ENCODE measurements around the gene LYPD6B.

Gene LYPD6B

GRCh38 chr2:149021271-149021719, 17.2 kb upstream of the LYPD6B start:
- no peaks in the 10 kb centered on the region for H3K9me3 Mint-ChIP-seq
- no peaks in the 10 kb centered on the region for H3K27me3 Mint-ChIP-seq
- H3K36me3 Mint-ChIP-seq (ENCODE audit: low read depth): no peaks in the 10 kb centered on the region
- H3K27ac Mint-ChIP-seq: no peak overlapping the region
- no peaks in the 10 kb centered on the region for H3K4me1 Mint-ChIP-seq (ENCODE audit: low read depth)
- H3K4me3 Mint-ChIP-seq: no peak overlapping the region

- H3K36me3 Mint-ChIP-seq (ENCODE audit: low read depth): no peaks in the 10 kb centered on the region
- H3K4me3 Mint-ChIP-seq: no peak overlapping the region
- no peaks in the 10 kb centered on the region for H3K4me1 Mint-ChIP-seq (ENCODE audit: low read depth)
- H3K9me3 Mint-ChIP-seq: no peaks in the 10 kb centered on the region
- no peaks in the 10 kb centered on the region for H3K27me3 Mint-ChIP-seq
- H3K27ac Mint-ChIP-seq: no peak overlapping the region
Observed at GRCh38 chr2:149021761-149022160, 16.7 kb upstream of the LYPD6B start.

- H3K27ac Mint-ChIP-seq: no peak overlapping the region
Observed at GRCh38 chr2:149023091-149023490, 15.4 kb upstream of the LYPD6B start.

GRCh38 chr2:149027590-149028250, 10.8 kb upstream of the LYPD6B start:
- Mint-ChIP-seq H3K4me3 (no peak overlapping the region), H3K27me3 (peaks cover 12% of the 10 kb centered on the region), H3K27ac (no peak overlapping the region), H3K4me1 (ENCODE audit: low read depth) (no peaks in the 10 kb centered on the region), H3K9me3 (no peaks in the 10 kb centered on the region), H3K36me3 (ENCODE audit: low read depth) (no peaks in the 10 kb centered on the region)

More at GRCh38 chr2:149023091-149023490, 15.4 kb upstream of the LYPD6B start:
- Mint-ChIP-seq H3K27me3 (no peaks in the 10 kb centered on the region), H3K4me1 (ENCODE audit: low read depth) (no peaks in the 10 kb centered on the region), H3K36me3 (ENCODE audit: low read depth) (no peaks in the 10 kb centered on the region), H3K4me3 (no peak overlapping the region), H3K9me3 (no peaks in the 10 kb centered on the region)

- no peaks in the 10 kb centered on the region for H3K4me1 Mint-ChIP-seq (ENCODE audit: low read depth)
- H3K27me3 Mint-ChIP-seq: peaks cover 15% of the 10 kb centered on the region
- no peaks in the 10 kb centered on the region for H3K9me3 Mint-ChIP-seq
- H3K36me3 Mint-ChIP-seq (ENCODE audit: low read depth): no peaks in the 10 kb centered on the region
- H3K27ac Mint-ChIP-seq: no peak overlapping the region
- no peak overlapping the region for H3K4me3 Mint-ChIP-seq
Observed at GRCh38 chr2:149028377-149028776, 10.1 kb upstream of the LYPD6B start.

GRCh38 chr2:149028891-149029290, 9.6 kb upstream of the LYPD6B start:
- no peak overlapping the region for H3K4me3 Mint-ChIP-seq
- H3K27ac Mint-ChIP-seq: no peak overlapping the region
- no peaks in the 10 kb centered on the region for H3K36me3 Mint-ChIP-seq (ENCODE audit: low read depth)
- H3K9me3 Mint-ChIP-seq: no peaks in the 10 kb centered on the region
- peaks cover 19% of the 10 kb centered on the region for H3K27me3 Mint-ChIP-seq
- H3K4me1 Mint-ChIP-seq (ENCODE audit: low read depth): no peaks in the 10 kb centered on the region

- no peak overlapping the region for H3K27ac Mint-ChIP-seq
- no peaks in the 10 kb centered on the region for H3K4me1 Mint-ChIP-seq (ENCODE audit: low read depth)
- H3K9me3 Mint-ChIP-seq: no peaks in the 10 kb centered on the region
- H3K36me3 Mint-ChIP-seq (ENCODE audit: low read depth): no peaks in the 10 kb centered on the region
- no peak overlapping the region for H3K4me3 Mint-ChIP-seq
- peaks cover 19% of the 10 kb centered on the region for H3K27me3 Mint-ChIP-seq
Observed at GRCh38 chr2:149029307-149029965, 9.1 kb upstream of the LYPD6B start.

- Mint-ChIP-seq H3K4me1 (ENCODE audit: low read depth) (no peaks in the 10 kb centered on the region), H3K27me3 (peaks cover 21% of the 10 kb centered on the region), H3K4me3 (no peak overlapping the region), H3K27ac (no peak overlapping the region), H3K36me3 (ENCODE audit: low read depth) (no peaks in the 10 kb centered on the region), H3K9me3 (no peaks in the 10 kb centered on the region)
Observed at GRCh38 chr2:149031396-149031795, 7.1 kb upstream of the LYPD6B start.

GRCh38 chr2:149033716-149034115, 4.8 kb upstream of the LYPD6B start:
- Mint-ChIP-seq H3K9me3 (no peaks in the 10 kb centered on the region), H3K4me3 (no peak overlapping the region), H3K4me1 (ENCODE audit: low read depth) (no peaks in the 10 kb centered on the region), H3K27me3 (peaks cover 40% of the 10 kb centered on the region), H3K27ac (no peak overlapping the region), H3K36me3 (ENCODE audit: low read depth) (no peaks in the 10 kb centered on the region)

GRCh38 chr2:149034406-149034805, 4.1 kb upstream of the LYPD6B start:
- Mint-ChIP-seq H3K9me3 (no peaks in the 10 kb centered on the region), H3K4me1 (ENCODE audit: low read depth) (no peaks in the 10 kb centered on the region), H3K27me3 (peaks cover 45% of the 10 kb centered on the region), H3K4me3 (no peak overlapping the region), H3K27ac (no peak overlapping the region), H3K36me3 (ENCODE audit: low read depth) (no peaks in the 10 kb centered on the region)

GRCh38 chr2:149036507-149037293, 1.8 kb upstream of the LYPD6B start:
- H3K36me3 Mint-ChIP-seq (ENCODE audit: low read depth): no peaks in the 10 kb centered on the region
- H3K27me3 Mint-ChIP-seq: peaks cover 59% of the 10 kb centered on the region
- H3K9me3 Mint-ChIP-seq: no peaks in the 10 kb centered on the region
- no peaks in the 10 kb centered on the region for H3K4me1 Mint-ChIP-seq (ENCODE audit: low read depth)
- no peak overlapping the region for H3K27ac Mint-ChIP-seq
- no peak overlapping the region for H3K4me3 Mint-ChIP-seq

GRCh38 chr2:149037851-149038250, 648 bp upstream of the LYPD6B start:
- no peaks in the 10 kb centered on the region for H3K4me1 Mint-ChIP-seq (ENCODE audit: low read depth)
- H3K36me3 Mint-ChIP-seq (ENCODE audit: low read depth): no peaks in the 10 kb centered on the region
- H3K27ac Mint-ChIP-seq: no peak overlapping the region
- peaks cover 66% of the 10 kb centered on the region for H3K27me3 Mint-ChIP-seq
- H3K4me3 Mint-ChIP-seq: peak overlapping the region; percentile 28
- no peaks in the 10 kb centered on the region for H3K9me3 Mint-ChIP-seq

GRCh38 chr2:149039213-149039724, 770 bp downstream of the LYPD6B start:
- Mint-ChIP-seq H3K36me3 (ENCODE audit: low read depth) (no peaks in the 10 kb centered on the region), H3K4me1 (ENCODE audit: low read depth) (no peaks in the 10 kb centered on the region), H3K9me3 (no peaks in the 10 kb centered on the region), H3K4me3 (peak overlapping the region; percentile 35), H3K27me3 (peaks cover 59% of the 10 kb centered on the region), H3K27ac (no peak overlapping the region)

- peaks cover 59% of the 10 kb centered on the region for H3K27me3 Mint-ChIP-seq
- no peak overlapping the region for H3K27ac Mint-ChIP-seq
- H3K9me3 Mint-ChIP-seq: no peaks in the 10 kb centered on the region
- H3K36me3 Mint-ChIP-seq (ENCODE audit: low read depth): no peaks in the 10 kb centered on the region
- H3K4me3 Mint-ChIP-seq: no peak overlapping the region
- no peaks in the 10 kb centered on the region for H3K4me1 Mint-ChIP-seq (ENCODE audit: low read depth)
Observed at GRCh38 chr2:149040451-149040850, 2.0 kb downstream of the LYPD6B start.

- Mint-ChIP-seq H3K4me3 (no peak overlapping the region), H3K9me3 (peaks cover 9% of the 10 kb centered on the region), H3K27me3 (peaks cover 60% of the 10 kb centered on the region), H3K4me1 (ENCODE audit: low read depth) (no peaks in the 10 kb centered on the region), H3K27ac (no peak overlapping the region), H3K36me3 (ENCODE audit: low read depth) (no peaks in the 10 kb centered on the region)
Observed at GRCh38 chr2:149041482-149041881, 3.0 kb downstream of the LYPD6B start.
